ENCODE results near the gene LILRA2. TPM values are rescaled to one million over a fixed set of nuclear protein-coding genes. Genes with fewer than 3 reads are reported as not detected.
"Not testable (repeated sequence)": the region's sequence is repeated elsewhere in the genome, so short reads cannot be mapped to it uniquely, and the experiment has no call there.

The LILRA2 gene
- total RNA-seq, 1 experiment from 2014 or later: not detected

GRCh38 chr19:54561840-54562239, 11.8 kb upstream of the LILRA2 start:
- H4K91ac ChIP-seq (ENCODE audit: insufficient read length, low read depth, low read length): no peak overlapping the region
- no peak overlapping the region for H3K4me2 ChIP-seq (ENCODE audit: insufficient read depth, insufficient read length, low read length)
- H3K9me3 ChIP-seq (ENCODE audit: control insufficient read depth, low read depth, low read length): peaks cover 67% of the 10 kb centered on the region
- no peak overlapping the region for H3K14ac ChIP-seq (ENCODE audit: insufficient read depth, low read length)
- no peak overlapping the region for H3K9ac ChIP-seq (ENCODE audit: extremely low read depth, insufficient read length, low read length)
- no peak overlapping the region for H3T11ph ChIP-seq (ENCODE audit: low read length)
- H3K18ac ChIP-seq (ENCODE audit: insufficient read length, low read depth, low read length): no peak overlapping the region
- no CpG with 5 or more reads among the region's 14 CpGs for WGBS (ENCODE audit: extremely low coverage, insufficient read length, low lambda C conversion rate)
- Mint-ChIP-seq H3K27me3 (ENCODE audit: low read depth) (peaks cover 4% of the 10 kb centered on the region; the same call in 1 of the 2 replicates), H3K27ac (no peak overlapping the region), H3K9me3 (peaks cover 72 to 84% of the 10 kb centered on the region in 2 experiments), H3K4me1 (no peaks in the 10 kb centered on the region), H3K36me3 (ENCODE audit: insufficient read depth in 1 of 3, low read depth in 3 of 3) (peaks cover 0 to 10% (median 0%) of the 10 kb centered on the region in 3 experiments; a peak in 4 of 7 replicates), H3K4me3 (no peak overlapping the region)
- H2BK20ac ChIP-seq (ENCODE audit: low read depth, low read length, poor library complexity, severe bottlenecking): no peak overlapping the region
- H2BK5ac ChIP-seq (ENCODE audit: insufficient read length, low read length): no peak overlapping the region
- no peaks in the 10 kb centered on the region for H3K23me2 ChIP-seq (ENCODE audit: insufficient read length, low read depth, low read length, poor library complexity, severe bottlenecking)
- H2BK120ac ChIP-seq (ENCODE audit: low read depth, low read length, poor library complexity, severe bottlenecking): no peak overlapping the region
- no peak for TF ChIP-seq CTCF (conservative IDR thresholded peaks at IDR 0.05)
- H3K79me2 ChIP-seq (ENCODE audit: insufficient read depth, low read length): no peaks in the 10 kb centered on the region
- no peak overlapping the region for H3K4ac ChIP-seq (ENCODE audit: low read depth, low read length)
- H3K56ac ChIP-seq (ENCODE audit: insufficient read length, low read depth, low read length): no peak overlapping the region
- no peak for DNase-seq
- no peak overlapping the region for H2AFZ ChIP-seq (ENCODE audit: low read length)
- no peak overlapping the region for H2BK15ac ChIP-seq (ENCODE audit: low read depth, low read length)
- H3K4me1 ChIP-seq (ENCODE audit: insufficient read depth, low read length): no peaks in the 10 kb centered on the region
- H3K23ac ChIP-seq (ENCODE audit: insufficient read length, low read depth, low read length): no peak overlapping the region
- H3K27ac ChIP-seq (ENCODE audit: insufficient read length, low read depth, low read length): no peak overlapping the region
- H2BK12ac ChIP-seq (ENCODE audit: insufficient read length, low read depth, low read length): no peak overlapping the region
- H3K79me1 ChIP-seq (ENCODE audit: insufficient read depth, low read depth, low read length, poor library complexity, severe bottlenecking): no peaks in the 10 kb centered on the region
- no peak overlapping the region for H4K8ac ChIP-seq (replicated peaks; ENCODE audit: insufficient read length, low read depth, low read length)
- no peaks in the 10 kb centered on the region for H4K20me1 ChIP-seq (ENCODE audit: control insufficient read depth, insufficient read depth, insufficient read length)
- H3K27me3 ChIP-seq (ENCODE audit: insufficient read depth, low read length): no peaks in the 10 kb centered on the region
- no peak overlapping the region for H2AK5ac ChIP-seq (ENCODE audit: insufficient read length, low read length)
- no peak overlapping the region for H4K5ac ChIP-seq (ENCODE audit: insufficient read length, low read depth, low read length)

- H3K9me3 ChIP-seq (ENCODE audit: control insufficient read depth, low read depth, low read length): peaks cover 69% of the 10 kb centered on the region
- not testable (repeated sequence) for H3K27ac Mint-ChIP-seq; H3K23me2 ChIP-seq (ENCODE audit: insufficient read length, low read depth, low read length, poor library complexity, severe bottlenecking); H2AFZ ChIP-seq (ENCODE audit: low read length); H3K4ac ChIP-seq (ENCODE audit: low read depth, low read length); H2AK5ac ChIP-seq (ENCODE audit: insufficient read length, low read length); H2BK12ac ChIP-seq (ENCODE audit: insufficient read length, low read depth, low read length); H3K27me3 ChIP-seq (ENCODE audit: insufficient read depth, low read length); H4K5ac ChIP-seq (ENCODE audit: insufficient read length, low read depth, low read length); H3T11ph ChIP-seq (ENCODE audit: low read length); DNase-seq; H4K20me1 ChIP-seq (ENCODE audit: control insufficient read depth, insufficient read depth, insufficient read length); H3K79me1 ChIP-seq (ENCODE audit: insufficient read depth, low read depth, low read length, poor library complexity, severe bottlenecking); H3K27me3 Mint-ChIP-seq (ENCODE audit: low read depth); H3K23ac ChIP-seq (ENCODE audit: insufficient read length, low read depth, low read length); H3K14ac ChIP-seq (ENCODE audit: insufficient read depth, low read length); H3K9ac ChIP-seq (ENCODE audit: extremely low read depth, insufficient read length, low read length); H2BK15ac ChIP-seq (ENCODE audit: low read depth, low read length); H3K56ac ChIP-seq (ENCODE audit: insufficient read length, low read depth, low read length); H2BK20ac ChIP-seq (ENCODE audit: low read depth, low read length, poor library complexity, severe bottlenecking); H2BK5ac ChIP-seq (ENCODE audit: insufficient read length, low read length); H3K79me2 ChIP-seq (ENCODE audit: insufficient read depth, low read length); H4K91ac ChIP-seq (ENCODE audit: insufficient read length, low read depth, low read length); H3K4me1 Mint-ChIP-seq; H3K4me2 ChIP-seq (ENCODE audit: insufficient read depth, insufficient read length, low read length); H3K4me1 ChIP-seq (ENCODE audit: insufficient read depth, low read length); H2BK120ac ChIP-seq (ENCODE audit: low read depth, low read length, poor library complexity, severe bottlenecking); H3K18ac ChIP-seq (ENCODE audit: insufficient read length, low read depth, low read length); H3K27ac ChIP-seq (ENCODE audit: insufficient read length, low read depth, low read length); H4K8ac ChIP-seq (replicated peaks; ENCODE audit: insufficient read length, low read depth, low read length); H3K4me3 Mint-ChIP-seq
- H3K36me3 Mint-ChIP-seq (ENCODE audit: insufficient read depth in 1 of 3, low read depth in 3 of 3): peaks cover 0 to 13% (median 0%) of the 10 kb centered on the region in 3 experiments; a peak in 4 of 7 replicates
- H3K9me3 Mint-ChIP-seq: peaks cover 74 to 83% of the 10 kb centered on the region in 2 experiments
- WGBS (ENCODE audit: extremely low coverage, insufficient read length, low lambda C conversion rate): no CpG with 5 or more reads among the region's 6 CpGs
These were observed 10.4 kb upstream of the LILRA2 start for GRCh38 chr19:54563206-54563605.
